HCT116 (cell line): Measurements from ENCODE around the gene UMAD1. TPM values are rescaled to one million over a fixed set of nuclear protein-coding genes. Genes with fewer than 3 reads are reported as not detected.
A peak's percentile ranks its signal among the peaks of the same experiment; 100 is the strongest.

Experiments used
- ATAC-seq: fragments of 200-7000 bp; cut with Tn5 transposase; 2 replicates; pipeline ENCODE4 v1.9.1; 2020; ENCODE audit warnings: mild to moderate bottlenecking, moderate library complexity
- BruUV-seq: library from RNA; stranded (reverse); fragments of 400-500 nt; replicated peaks from 2 replicates; lab custom pipeline; 2021; lab: Mats Ljungman, UMichigan
- CTCF ChIA-PET: fragments of 300-600 bp; sonication (Branson Sonifier 250); formaldehyde crosslinking; loops from one replicate; lab custom pipeline; 2021; ENCODE audit warnings: antibody characterized with exemption; lab: Charles Lee
- POLR2A ChIA-PET: fragments of 300-600, 350-600 bp; sonication (Branson Sonifier 250); formaldehyde crosslinking; loops from one replicate; lab custom pipeline; 2021; ENCODE audit warnings: antibody characterized with exemption; lab: Charles Lee
- RAD21 ChIA-PET, 2 experiments: fragments of 300-600 bp; sonication (Branson Sonifier 250); formaldehyde crosslinking; loops; one replicate each; lab custom pipeline; 2023; ENCODE audit warnings: low total read pairs in 2 of 2; ENCODE audit not compliant: uncharacterized antibody in 2 of 2, unreplicated experiment in 2 of 2, low non-redundant PET in 1 of 2; lab: Charles Lee
- DNase-seq: peaks from one replicate; pipeline ENCODE4 v3.0.0-alpha.2; 2010; ENCODE audit warnings: low read depth, low spot score
- H2AFZ ChIP-seq: fragments of 200-600 bp; shearing (Covaris generic), sonication (generic); 2 replicates; pipeline ENCODE4 v1.6.1; 2017; ENCODE audit warnings: low read depth, mixed run types, mixed read lengths, antibody characterized with exemption, low read length; ENCODE audit not compliant: poor library complexity, severe bottlenecking
- H3K27ac ChIP-seq: 2 replicates; pipeline ENCODE4 v1.5.1; 2012; ENCODE audit warnings: low read depth, low read length
- H3K27me3 ChIP-seq: fragments of 200-600 bp; sonication (generic); 2 replicates; pipeline ENCODE4 v1.6.1; 2016; ENCODE audit warnings: mixed run types, low read length, mixed read lengths; ENCODE audit not compliant: insufficient read depth
- H3K36me3 ChIP-seq, 2 experiments: fragments of 200-500 bp in 1 of 2; fragments of 200-600 bp in 1 of 2; sonication (Bioruptor generic) in 1 of 2; sonication (generic) in 1 of 2; 2 replicates each; pipeline versions ENCODE4 v1.5.1 to v1.6.1; 2014 to 2016; ENCODE audit warnings: low read length in 2 of 2, inconsistent platforms in 1 of 2, mixed read lengths in 1 of 2, mixed run types in 1 of 2; ENCODE audit not compliant: insufficient read depth in 2 of 2, control insufficient read depth in 1 of 2
- H3K4me1 ChIP-seq, 2 experiments: fragments of 200-600 bp in 1 of 2; sonication (generic) in 1 of 2; 2 replicates each; pipeline versions ENCODE4 v1.5.1 to v1.6.1; 2012 to 2017; ENCODE audit warnings: low read length in 2 of 2, inconsistent platforms in 1 of 2, mild to moderate bottlenecking in 1 of 2, mixed read lengths in 1 of 2, mixed run types in 1 of 2, moderate library complexity in 1 of 2; ENCODE audit not compliant: insufficient read depth in 2 of 2, control insufficient read depth in 1 of 2
- H3K4me2 ChIP-seq: fragments of 200-600 bp; sonication (generic); 2 replicates; pipeline ENCODE4 v1.6.1; 2017; ENCODE audit warnings: mixed run types, low read length, mixed read lengths
- H3K4me3 ChIP-seq, 2 experiments: fragments of 200-600 bp in 1 of 2; sonication (generic) in 1 of 2; replicated peaks in 1 of 2; 2 replicates each; pipeline ENCODE4 v1.5.1; 2011 to 2016; ENCODE audit warnings: low read length in 2 of 2, control low read depth in 1 of 2, low read depth in 1 of 2, mild to moderate bottlenecking in 1 of 2, mixed read lengths in 1 of 2, mixed run types in 1 of 2
- H3K79me2 ChIP-seq: fragments of 200-600 bp; sonication (generic); 2 replicates; pipeline ENCODE4 v1.6.1; 2017; ENCODE audit warnings: mild to moderate bottlenecking, mixed run types, low read length, moderate library complexity, mixed read lengths; ENCODE audit not compliant: insufficient read depth
- H3K9ac ChIP-seq: fragments of 200-600 bp; sonication (generic); 2 replicates; pipeline ENCODE4 v1.6.1; 2016; ENCODE audit warnings: low read length, mixed read lengths
- H3K9me2 ChIP-seq: fragments of 200-600 bp; sonication (generic), shearing (Covaris generic); 2 replicates; pipeline ENCODE4 v1.6.1; 2017; ENCODE audit warnings: mixed run types, mild to moderate bottlenecking, moderate library complexity; ENCODE audit not compliant: insufficient read depth
- H3K9me3 ChIP-seq, 2 experiments: fragments of 200-500 bp in 1 of 2; fragments of 200-600 bp in 1 of 2; sonication (Bioruptor generic) in 1 of 2; sonication (generic) in 1 of 2; 2 replicates each; pipeline ENCODE4 v1.6.1; 2014 to 2017; ENCODE audit warnings: low read length in 2 of 2, mixed read lengths in 2 of 2, inconsistent platforms in 1 of 2, low read depth in 1 of 2, mild to moderate bottlenecking in 1 of 2, mixed run types in 1 of 2, moderate library complexity in 1 of 2; ENCODE audit not compliant: control insufficient read depth in 1 of 2, insufficient read depth in 1 of 2
- H4K20me1 ChIP-seq: fragments of 200-600 bp; sonication (generic), shearing (Covaris generic); 2 replicates; pipeline ENCODE4 v1.6.1; 2017; ENCODE audit warnings: mixed run types, mild to moderate bottlenecking, moderate library complexity; ENCODE audit not compliant: insufficient read depth
- ATF3 ChIP-seq: IDR thresholded peaks from 2 replicates; pipeline ENCODE4 v1.6.1; 2012
- EGR1 ChIP-seq: IDR thresholded peaks from 2 replicates; pipeline ENCODE4 v1.6.1; 2012; ENCODE audit warnings: low read depth
- EZH2phosphoT487 ChIP-seq: fragments of 200-600 bp; IDR thresholded peaks from 2 replicates; pipeline ENCODE4 v1.6.1; 2018; ENCODE audit warnings: antibody characterized with exemption, borderline replicate concordance
- POLR2A ChIP-seq: IDR thresholded peaks from 2 replicates; pipeline ENCODE4 v1.7.0; 2011; ENCODE audit warnings: borderline replicate concordance; ENCODE audit not compliant: insufficient read depth, insufficient read length; ENCODE audit errors: extremely low read depth
- REST ChIP-seq: IDR thresholded peaks from 2 replicates; pipeline ENCODE4 v1.6.1; 2012; ENCODE audit warnings: low read depth
- SIN3A ChIP-seq: IDR thresholded peaks from 2 replicates; pipeline ENCODE4 v1.6.1; 2012; ENCODE audit warnings: low read depth
- SP1 ChIP-seq: IDR thresholded peaks from 2 replicates; pipeline ENCODE4 v1.6.1; 2012; ENCODE audit warnings: low read depth
- SRF ChIP-seq: IDR thresholded peaks from 2 replicates; pipeline ENCODE4 v1.6.1; 2012; ENCODE audit warnings: low read depth
- ZNF274 ChIP-seq: fragments of 200-500 bp; sonication (Bioruptor generic); IDR thresholded peaks from 2 replicates; pipeline ENCODE4 v1.6.1; 2014; ENCODE audit warnings: mild to moderate bottlenecking, low read depth, low read length, inconsistent platforms
- intact Hi-C: fragments of 100-400 bp; cut with micrococcal nuclease; formaldehyde crosslinking; loops from 2 replicates; pipeline ENCODE4 v1.10.0; 2022
- total RNA-seq: library from RNA; stranded (reverse); gene quantifications from one replicate; pipeline ENCODE4 v1.2.1, GENCODE V29; 2021; ENCODE audit not compliant: unreplicated experiment

Gene UMAD1
- total RNA-seq, 1 experiment from 2014 or later: 12.7 TPM

GRCh38 chr7:7628476-7628875 lies 12.1 kb upstream of the UMAD1 start:
- H3K9me2 ChIP-seq: no peaks in the 10 kb centered on the region
- H3K9ac ChIP-seq: no peak overlapping the region
- no peaks in the 10 kb centered on the region for H4K20me1 ChIP-seq
- peaks cover 0 to 4% of the 10 kb centered on the region in 2 experiments; a peak in 2 of 4 replicates for H3K9me3 ChIP-seq
- DNase-seq (no peak), ATAC-seq (no peak)
- no peaks in the 10 kb centered on the region for H3K79me2 ChIP-seq
- ChIA-PET CTCF (no interaction called here), POLR2A (no interaction called here), RAD21 (no interaction called here)
- H2AFZ ChIP-seq: peak overlapping the region; percentile 23
- no peak for TF ChIP-seq ZNF274
- TF ChIP-seq ATF3: no peak
- TF ChIP-seq EZH2phosphoT487: no peak
- TF ChIP-seq SP1: no peak
- no peak for TF ChIP-seq SRF
- TF ChIP-seq EGR1: no peak
- TF ChIP-seq REST: no peak
- TF ChIP-seq POLR2A: no peak
- no peak for TF ChIP-seq SIN3A
- H3K4me1 ChIP-seq: no peaks in the 10 kb centered on the region
- H3K36me3 ChIP-seq: no peaks in the 10 kb centered on the region
- no TSS peak for BruUV-seq
- no peak overlapping the region for H3K4me2 ChIP-seq
- H3K27ac ChIP-seq: no peak overlapping the region
- H3K27me3 ChIP-seq: no peaks in the 10 kb centered on the region
- intact Hi-C loops: no loop called here
- H3K4me3 ChIP-seq: no peak overlapping the region
